Measurements from ENCODE around the gene FKBP3.
A peak's percentile ranks its signal among the peaks of the same experiment; 100 is the strongest.
"Not testable (repeated sequence)": the region's sequence is repeated elsewhere in the genome, so short reads cannot be mapped to it uniquely, and the experiment has no call there.

The FKBP3 gene

GRCh38 chr14:45134051-45134958 is at the start of gene FKBP3:
Gene FKBP3 (minus strand): TSS chr14:45134481. CDS start chr14:45134456, 25 bp downstream.
- DNase-seq: peak; percentile 91

GRCh38 chr14:45181806-45182205 is 47.5 kb upstream of the FKBP3 start:
- no peak for DNase-seq

- no peak for DNase-seq
Measured at GRCh38 chr14:45181329-45181728, 47.0 kb upstream of the FKBP3 start.

DNA sequence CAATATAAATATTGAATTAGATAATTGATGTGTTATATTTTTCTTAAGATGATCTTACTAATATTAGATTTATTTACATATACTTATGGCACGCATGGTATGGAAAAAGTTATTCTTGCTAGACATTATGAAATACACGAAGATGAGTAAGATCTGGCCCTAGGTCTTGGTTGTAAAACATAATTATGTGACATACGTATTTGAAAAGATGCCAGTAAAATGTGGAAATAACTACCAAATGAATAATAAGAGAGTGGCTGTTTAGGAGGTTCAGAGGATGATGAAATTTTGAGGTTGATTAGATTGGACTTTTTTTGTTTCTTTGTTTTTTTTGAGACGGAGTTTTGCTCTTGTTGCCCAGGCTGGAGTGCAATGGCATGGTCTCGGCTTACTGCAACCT is 42.8 kb upstream of the FKBP3 start:
- no peak for DNase-seq

- no peak for DNase-seq
Measured at GRCh38 chr14:45169906-45170305, 35.6 kb upstream of the FKBP3 start.

DNA sequence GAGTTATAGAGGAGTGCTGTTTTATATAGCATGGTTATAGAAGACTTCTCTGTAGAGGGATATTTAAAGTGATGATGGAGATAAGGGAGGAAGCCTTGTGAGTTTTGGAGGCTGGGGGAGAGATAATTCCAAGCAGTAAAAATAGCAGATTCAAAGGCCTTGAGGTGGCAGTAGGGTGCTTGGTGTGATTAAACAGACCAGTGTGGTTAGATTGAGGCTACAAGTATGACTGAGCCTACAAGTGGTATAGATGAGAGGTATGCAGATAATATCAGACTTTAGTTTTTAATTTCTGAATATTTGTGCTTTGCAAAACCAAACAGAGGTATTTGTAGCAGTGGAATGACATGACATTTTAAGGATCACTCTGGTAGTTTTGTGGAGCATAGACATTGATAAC is 21.8 kb upstream of the FKBP3 start:
- DNase-seq: no peak

DNA sequence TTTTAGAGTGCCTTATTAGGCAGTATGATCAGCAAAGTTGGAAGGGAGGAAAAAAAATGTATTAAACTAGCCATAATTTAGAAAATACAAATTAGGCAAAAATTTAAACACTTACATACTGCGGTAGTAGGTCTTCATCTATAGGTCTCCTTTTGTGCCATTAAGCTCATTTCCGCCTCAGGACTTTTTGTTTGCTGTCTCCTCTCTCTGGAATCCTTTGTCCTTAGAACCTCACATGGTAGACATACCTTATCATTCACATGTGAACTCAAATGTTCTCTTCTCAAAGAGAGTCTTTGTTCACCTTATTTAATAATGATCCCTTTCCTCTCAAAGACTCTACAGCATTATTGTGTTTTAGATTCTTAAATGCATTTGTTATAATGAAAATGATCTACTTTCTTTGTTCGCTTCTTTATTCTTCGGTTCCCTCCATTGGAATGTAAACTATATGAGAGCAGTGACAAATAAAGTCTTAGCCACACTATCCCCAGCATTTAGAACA is 16.2 kb upstream of the FKBP3 start:
- DNase-seq: no peak

GRCh38 chr14:45149602-45150001 is 15.3 kb upstream of the FKBP3 start:
- no peak for DNase-seq

- DNase-seq: no peak
Measured at GRCh38 chr14:45145214-45145613, 10.9 kb upstream of the FKBP3 start.

DNA sequence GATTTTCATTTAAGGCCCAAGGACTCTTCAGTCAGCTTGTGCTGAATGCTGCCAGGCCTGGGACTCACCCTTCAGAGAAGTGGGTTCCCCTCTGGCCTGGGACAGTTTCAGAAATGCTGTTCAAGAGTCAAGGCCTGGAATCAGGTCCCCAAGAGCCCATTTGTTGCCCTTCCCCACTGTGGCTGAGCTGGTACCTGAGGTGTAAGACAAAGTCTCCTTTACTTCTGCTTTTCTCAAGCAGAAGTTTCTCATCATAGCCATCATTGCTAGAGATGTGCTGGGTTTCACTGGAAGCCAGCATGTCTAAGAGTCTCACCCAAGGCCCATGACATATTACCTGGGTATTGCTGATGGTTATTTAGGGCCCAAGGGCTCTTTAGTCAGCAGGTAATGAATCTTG is 10.4 kb upstream of the FKBP3 start:
- no peak for DNase-seq

GRCh38 chr14:45142083-45142482 is 7.8 kb upstream of the FKBP3 start:
- not testable (repeated sequence) for DNase-seq

DNA sequence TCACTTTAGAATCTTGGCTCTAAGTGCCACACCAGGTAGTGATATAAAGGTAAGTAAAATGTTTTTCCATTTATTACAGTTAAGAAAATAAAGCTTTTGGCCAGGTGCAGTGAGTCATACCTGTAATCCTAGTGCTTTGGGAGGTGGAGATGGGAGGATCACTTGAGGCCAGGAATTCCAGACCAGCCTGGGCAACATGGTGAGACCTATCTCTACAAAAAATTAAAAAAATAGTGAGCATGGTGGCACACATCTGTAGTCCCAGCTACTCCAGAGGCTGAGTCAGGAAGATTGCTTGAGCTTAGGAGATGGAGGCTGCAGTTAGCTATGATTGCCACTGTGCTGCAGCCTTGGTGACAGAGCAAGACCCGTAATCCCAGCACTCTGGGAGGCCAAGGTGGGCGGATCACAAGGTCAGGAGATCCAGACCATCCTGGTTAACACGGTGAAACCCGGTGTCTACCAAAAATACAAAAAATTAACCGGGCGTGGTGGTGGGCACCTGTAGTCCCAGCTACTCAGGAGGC is 6.4 kb upstream of the FKBP3 start:
- no peak for DNase-seq

DNA sequence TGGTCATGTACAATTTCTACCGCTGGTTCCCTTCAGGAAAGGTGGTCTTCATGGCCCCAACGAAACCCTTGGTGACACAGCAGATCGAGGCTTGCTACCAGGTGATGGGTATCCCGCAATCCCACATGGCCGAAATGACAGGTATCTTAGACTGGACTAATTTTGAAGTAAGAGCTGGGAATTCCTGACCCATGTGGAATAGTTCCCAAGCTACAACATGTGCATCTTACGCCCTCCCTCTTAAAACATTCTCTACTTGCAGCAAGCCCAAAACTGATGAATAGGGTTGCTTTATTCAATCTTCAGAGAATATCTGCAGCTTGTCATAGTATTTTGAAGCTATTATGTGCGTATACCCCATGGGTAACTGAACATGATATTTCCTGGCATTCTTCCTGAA is 2.1 kb upstream of the FKBP3 start:
- no peak for DNase-seq

- DNase-seq: peak; percentile 93
Measured at GRCh38 chr14:45135659-45136395, 1.5 kb upstream of the FKBP3 start, which contains the start of gene FANCM. Gene FANCM (plus strand): TSS chr14:45135930. CDS start chr14:45136032, 102 bp downstream.

DNA sequence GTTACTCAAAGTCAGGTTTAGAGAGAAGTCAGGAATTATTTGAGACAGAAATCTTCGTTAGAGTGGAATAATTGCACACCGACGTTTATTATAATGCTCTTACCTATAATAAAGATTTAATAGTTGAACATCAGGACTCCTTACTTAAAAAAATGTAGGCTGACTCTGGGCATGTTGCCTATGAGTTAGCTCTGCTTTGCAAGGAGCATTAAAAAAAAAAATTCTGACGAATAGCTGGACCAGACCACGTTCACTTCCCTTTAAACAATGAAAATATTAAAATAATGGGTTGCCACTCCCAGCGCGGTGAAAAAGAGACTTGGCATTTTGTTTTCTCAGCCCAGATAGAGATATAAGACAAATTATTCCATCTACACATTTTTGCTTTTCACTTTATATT is 875 bp upstream of the FKBP3 start:
- DNase-seq: peak; percentile 65

DNA sequence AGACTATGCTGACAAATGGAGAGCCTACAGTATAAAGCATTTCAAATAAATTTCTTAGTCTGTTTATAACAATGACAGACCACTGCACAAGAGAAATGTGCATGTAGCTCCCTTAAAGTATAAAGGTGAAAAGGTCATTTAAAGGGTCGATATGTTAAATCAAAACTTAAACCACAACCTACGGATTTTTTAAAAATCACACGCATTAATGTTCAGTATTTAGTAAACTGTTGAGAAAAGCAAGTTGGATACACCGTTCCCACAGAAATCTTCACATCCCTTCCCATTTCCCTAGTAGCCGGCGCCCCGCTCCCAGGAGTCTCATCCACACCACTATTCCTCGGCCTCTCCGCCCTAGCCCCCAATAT is 614 bp downstream of the FKBP3 start:
- no peak for DNase-seq

- DNase-seq: no peak
Measured at GRCh38 chr14:45128963-45129629, 5.2 kb downstream of the FKBP3 start.

DNA sequence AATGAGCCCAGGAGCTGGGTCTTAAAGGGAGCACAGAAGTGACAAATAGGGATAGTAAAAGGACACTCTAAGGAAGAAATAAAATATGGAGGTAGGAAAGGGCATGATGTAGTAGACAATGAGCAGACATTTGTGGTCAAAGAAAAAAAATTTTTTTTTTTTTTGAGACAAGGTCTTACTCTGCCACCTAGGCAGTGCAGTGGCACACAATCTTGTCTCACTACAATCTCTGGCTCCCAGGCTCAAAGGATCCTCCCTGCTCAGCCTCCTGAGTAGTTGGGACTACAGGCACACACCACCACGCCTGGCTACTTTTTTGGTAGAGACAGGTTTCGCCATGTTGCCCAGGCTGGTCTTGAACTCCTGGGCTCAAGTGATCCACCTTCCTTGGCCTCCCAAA is 8.5 kb downstream of the FKBP3 start:
- DNase-seq: no peak

GRCh38 chr14:45123271-45123670 is 11.0 kb downstream of the FKBP3 start:
- no peak for DNase-seq

DNA sequence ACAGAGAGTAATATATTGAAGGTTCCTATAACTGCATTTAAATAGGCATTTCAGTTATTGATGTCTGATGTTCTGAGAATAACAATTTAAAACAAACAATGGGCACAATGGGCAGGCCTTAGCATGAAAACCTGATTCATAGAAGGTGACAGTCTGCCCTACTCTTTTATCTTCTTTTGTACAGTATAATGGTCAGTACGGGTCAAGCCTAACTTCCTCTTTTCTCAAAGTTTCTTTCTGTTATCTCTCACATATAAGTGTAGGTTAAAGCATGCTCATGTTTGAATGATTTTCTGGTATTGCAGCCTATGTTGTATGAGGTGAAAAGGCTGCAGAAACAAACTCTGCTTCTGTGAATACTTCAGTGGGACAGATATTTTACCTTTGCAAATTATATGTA is 14.2 kb downstream of the FKBP3 start:
- no peak for DNase-seq

DNA sequence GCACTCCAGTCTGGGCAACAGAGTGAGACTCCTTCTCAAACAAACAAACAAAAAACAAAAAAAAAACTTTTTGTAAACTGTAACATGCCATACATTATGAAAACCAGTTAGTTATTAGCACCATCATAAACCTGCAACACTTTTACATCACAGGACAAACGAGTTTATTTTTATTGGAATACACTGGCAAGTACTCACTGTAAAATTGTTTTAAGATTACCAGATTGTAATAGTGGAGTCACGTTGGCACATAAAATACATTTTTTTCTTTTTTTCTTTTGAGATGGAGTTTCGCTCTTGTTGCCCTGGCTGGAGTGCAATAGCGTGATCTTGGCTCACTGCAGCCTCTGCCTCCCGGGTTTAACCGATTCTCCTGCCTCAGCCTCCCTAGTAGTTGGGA is 15.7 kb downstream of the FKBP3 start:
- DNase-seq: no peak

DNA sequence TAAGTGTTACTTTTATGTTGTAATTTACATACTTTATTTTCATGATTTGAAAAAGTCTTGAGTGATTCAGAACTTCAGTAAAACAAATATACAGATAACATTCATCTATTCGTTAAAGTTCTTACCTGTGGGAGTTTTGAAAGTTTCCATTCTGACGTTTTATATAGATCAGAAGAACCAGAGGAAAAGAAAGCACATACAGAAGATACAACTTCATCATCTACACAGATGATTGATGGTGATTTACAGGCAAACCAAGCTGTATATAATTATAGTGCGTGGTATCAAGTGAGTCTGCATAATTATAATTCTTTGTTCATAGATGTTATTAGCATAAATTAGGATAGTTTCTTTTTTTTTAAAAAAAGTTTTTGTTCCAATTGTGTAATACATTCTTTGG is 20.0 kb downstream of the FKBP3 start:
- DNase-seq: no peak

Data from NCI-H2029 treated with DMSO at 0.1 percent for 48 hours (cell line).